Measurements from ENCODE around the gene PIK3CB.
A peak's percentile ranks its signal among the peaks of the same experiment; 100 is the strongest.

Gene PIK3CB

DNA sequence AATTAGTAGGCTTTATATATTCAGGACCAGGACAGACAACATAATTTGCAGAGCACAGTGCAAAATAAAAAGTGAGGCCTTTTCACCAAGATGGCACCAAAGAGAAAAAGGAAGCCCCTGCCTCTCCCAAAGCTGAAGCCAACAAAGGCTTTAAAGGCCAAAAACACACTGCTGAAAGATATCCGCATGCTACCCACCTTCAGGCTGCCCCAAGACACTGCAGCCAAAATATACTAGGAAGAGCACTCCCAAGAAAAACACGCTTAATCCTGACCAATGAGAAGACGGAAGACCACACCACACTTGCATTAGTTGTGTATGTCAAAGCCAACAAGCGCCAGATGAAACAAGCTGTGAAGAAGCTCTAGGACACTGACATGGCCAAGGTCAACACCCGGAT, 38.0 kb downstream of the PIK3CB start:
- POLR2A ChIA-PET: no interaction called here
- H3K27ac ChIP-seq (ENCODE audit: extremely low read depth, low read depth, low read length): no peak overlapping the region
- CTCF ChIA-PET: interaction anchor here (1.1 to 1.7 kb wide), 2 partner anchors 17 to 532 kb away, joined by 3 to 7 read pairs; no protein-coding TSS in a partner anchor

DNA sequence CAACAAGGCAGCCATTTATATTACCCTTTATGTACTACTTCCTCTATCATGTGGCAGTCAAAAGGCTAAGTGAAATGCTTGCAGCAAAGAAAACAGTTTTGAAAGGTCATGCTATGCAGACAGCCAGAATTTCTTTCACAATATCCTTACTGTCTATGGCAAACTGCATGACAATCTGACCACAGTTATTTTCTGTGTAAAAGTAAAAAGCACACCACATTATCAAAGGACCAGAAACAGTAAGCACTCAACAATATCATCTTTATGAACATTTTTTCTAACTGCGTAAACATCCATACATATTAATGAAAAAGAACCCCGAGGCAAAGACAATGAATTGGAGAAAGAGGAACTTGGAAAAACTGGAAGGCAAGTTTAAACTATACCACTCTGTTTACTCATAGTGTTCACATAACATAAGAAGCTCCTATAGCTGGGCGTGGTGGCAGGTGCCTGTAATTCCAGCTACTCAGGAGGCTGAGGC, 47.9 kb downstream of the PIK3CB start:
- H3K4me3 ChIP-seq (ENCODE audit: low read depth, low read length): no peak overlapping the region
- CTCF ChIA-PET: interaction anchor here (0.6 kb wide), 1 partner anchor 16 kb away, joined by 4 read pairs; no protein-coding TSS in a partner anchor
- POLR2A ChIA-PET: no interaction called here
- no peaks in the 10 kb centered on the region for H3K4me1 ChIP-seq (ENCODE audit: control insufficient read depth, insufficient read depth, low read length)
- no peak overlapping the region for H3K27ac ChIP-seq (ENCODE audit: extremely low read depth, low read depth, low read length)
- H3K36me3 ChIP-seq (ENCODE audit: control insufficient read depth in 2 of 2, insufficient read depth in 1 of 2, low read length in 2 of 2): no peaks in the 10 kb centered on the region
- no peaks in the 10 kb centered on the region for H3K9me3 ChIP-seq (ENCODE audit: control insufficient read depth, insufficient read depth, low read depth, low read length)
- TF ChIP-seq ZNF423 (tag by site-specific recombination; IDR thresholded peaks at IDR 0.05) (no peak), KLF1 (tag by site-specific recombination; IDR thresholded peaks at IDR 0.05) (no peak), ZNF354C (tag by site-specific recombination; IDR thresholded peaks at IDR 0.05; ENCODE audit: borderline replicate concordance, low read depth) (no peak), KLF7 (tag by site-specific recombination; IDR thresholded peaks at IDR 0.05; ENCODE audit: borderline replicate concordance) (no peak), ZNF174 (tag by site-specific recombination; IDR thresholded peaks at IDR 0.05) (no peak), FEZF1 (tag by site-specific recombination; IDR thresholded peaks at IDR 0.05) (peak; percentile 48)
- TF ChIP-seq, protein P1, sequence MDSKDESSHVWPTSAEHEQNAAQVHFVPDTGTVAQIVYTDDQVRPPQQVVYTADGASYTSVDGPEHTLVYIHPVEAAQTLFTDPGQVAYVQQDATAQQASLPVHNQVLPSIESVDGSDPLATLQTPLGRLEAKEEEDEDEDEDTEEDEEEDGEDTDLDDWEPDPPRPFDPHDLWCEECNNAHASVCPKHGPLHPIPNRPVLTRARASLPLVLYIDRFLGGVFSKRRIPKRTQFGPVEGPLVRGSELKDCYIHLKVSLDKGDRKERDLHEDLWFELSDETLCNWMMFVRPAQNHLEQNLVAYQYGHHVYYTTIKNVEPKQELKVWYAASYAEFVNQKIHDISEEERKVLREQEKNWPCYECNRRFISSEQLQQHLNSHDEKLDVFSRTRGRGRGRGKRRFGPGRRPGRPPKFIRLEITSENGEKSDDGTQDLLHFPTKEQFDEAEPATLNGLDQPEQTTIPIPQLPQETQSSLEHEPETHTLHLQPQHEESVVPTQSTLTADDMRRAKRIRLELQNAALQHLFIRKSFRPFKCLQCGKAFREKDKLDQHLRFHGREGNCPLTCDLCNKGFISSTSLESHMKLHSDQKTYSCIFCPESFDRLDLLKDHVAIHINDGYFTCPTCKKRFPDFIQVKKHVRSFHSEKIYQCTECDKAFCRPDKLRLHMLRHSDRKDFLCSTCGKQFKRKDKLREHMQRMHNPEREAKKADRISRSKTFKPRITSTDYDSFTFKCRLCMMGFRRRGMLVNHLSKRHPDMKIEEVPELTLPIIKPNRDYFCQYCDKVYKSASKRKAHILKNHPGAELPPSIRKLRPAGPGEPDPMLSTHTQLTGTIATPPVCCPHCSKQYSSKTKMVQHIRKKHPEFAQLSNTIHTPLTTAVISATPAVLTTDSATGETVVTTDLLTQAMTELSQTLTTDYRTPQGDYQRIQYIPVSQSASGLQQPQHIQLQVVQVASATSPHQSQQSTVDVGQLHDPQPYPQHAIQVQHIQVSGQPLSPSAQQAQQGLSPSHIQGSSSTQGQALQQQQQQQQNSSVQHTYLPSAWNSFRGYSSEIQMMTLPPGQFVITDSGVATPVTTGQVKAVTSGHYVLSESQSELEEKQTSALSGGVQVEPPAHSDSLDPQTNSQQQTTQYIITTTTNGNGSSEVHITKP (tag by site-specific recombination; IDR thresholded peaks at IDR 0.05): no peak
- TF ChIP-seq, protein P2, sequence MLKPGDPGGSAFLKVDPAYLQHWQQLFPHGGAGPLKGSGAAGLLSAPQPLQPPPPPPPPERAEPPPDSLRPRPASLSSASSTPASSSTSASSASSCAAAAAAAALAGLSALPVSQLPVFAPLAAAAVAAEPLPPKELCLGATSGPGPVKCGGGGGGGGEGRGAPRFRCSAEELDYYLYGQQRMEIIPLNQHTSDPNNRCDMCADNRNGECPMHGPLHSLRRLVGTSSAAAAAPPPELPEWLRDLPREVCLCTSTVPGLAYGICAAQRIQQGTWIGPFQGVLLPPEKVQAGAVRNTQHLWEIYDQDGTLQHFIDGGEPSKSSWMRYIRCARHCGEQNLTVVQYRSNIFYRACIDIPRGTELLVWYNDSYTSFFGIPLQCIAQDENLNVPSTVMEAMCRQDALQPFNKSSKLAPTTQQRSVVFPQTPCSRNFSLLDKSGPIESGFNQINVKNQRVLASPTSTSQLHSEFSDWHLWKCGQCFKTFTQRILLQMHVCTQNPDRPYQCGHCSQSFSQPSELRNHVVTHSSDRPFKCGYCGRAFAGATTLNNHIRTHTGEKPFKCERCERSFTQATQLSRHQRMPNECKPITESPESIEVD (tag by site-specific recombination; IDR thresholded peaks at IDR 0.05): peak; percentile 51; the same call in 1 of the 2 replicates

More for the DNA sequence above, 38.0 kb downstream of the PIK3CB start:
- H3K9me3 ChIP-seq (ENCODE audit: control insufficient read depth, insufficient read depth, low read depth, low read length): no peaks in the 10 kb centered on the region
- H3K4me1 ChIP-seq (ENCODE audit: control insufficient read depth, insufficient read depth, low read length): no peaks in the 10 kb centered on the region
- H3K4me3 ChIP-seq (ENCODE audit: low read depth, low read length): no peak overlapping the region
- TF ChIP-seq, protein P3, sequence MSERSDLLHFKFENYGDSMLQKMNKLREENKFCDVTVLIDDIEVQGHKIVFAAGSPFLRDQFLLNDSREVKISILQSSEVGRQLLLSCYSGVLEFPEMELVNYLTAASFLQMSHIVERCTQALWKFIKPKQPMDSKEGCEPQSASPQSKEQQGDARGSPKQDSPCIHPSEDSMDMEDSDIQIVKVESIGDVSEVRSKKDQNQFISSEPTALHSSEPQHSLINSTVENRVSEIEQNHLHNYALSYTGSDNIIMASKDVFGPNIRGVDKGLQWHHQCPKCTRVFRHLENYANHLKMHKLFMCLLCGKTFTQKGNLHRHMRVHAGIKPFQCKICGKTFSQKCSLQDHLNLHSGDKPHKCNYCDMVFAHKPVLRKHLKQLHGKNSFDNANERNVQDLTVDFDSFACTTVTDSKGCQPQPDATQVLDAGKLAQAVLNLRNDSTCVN (tag by site-specific recombination; optimal IDR thresholded peaks at IDR 0.05): no peak
- TF ChIP-seq GLIS1 (tag by site-specific recombination; IDR thresholded peaks at IDR 0.05) (no peak), ZBTB1 (tag by site-specific recombination; IDR thresholded peaks at IDR 0.05) (no peak), MZF1 (tag by site-specific recombination; IDR thresholded peaks at IDR 0.05; ENCODE audit: borderline replicate concordance) (no peak), SP3 (tag by site-specific recombination; IDR thresholded peaks at IDR 0.05) (no peak), YY2 (tag by site-specific recombination; IDR thresholded peaks at IDR 0.05) (no peak)
- TF ChIP-seq, protein P4, sequence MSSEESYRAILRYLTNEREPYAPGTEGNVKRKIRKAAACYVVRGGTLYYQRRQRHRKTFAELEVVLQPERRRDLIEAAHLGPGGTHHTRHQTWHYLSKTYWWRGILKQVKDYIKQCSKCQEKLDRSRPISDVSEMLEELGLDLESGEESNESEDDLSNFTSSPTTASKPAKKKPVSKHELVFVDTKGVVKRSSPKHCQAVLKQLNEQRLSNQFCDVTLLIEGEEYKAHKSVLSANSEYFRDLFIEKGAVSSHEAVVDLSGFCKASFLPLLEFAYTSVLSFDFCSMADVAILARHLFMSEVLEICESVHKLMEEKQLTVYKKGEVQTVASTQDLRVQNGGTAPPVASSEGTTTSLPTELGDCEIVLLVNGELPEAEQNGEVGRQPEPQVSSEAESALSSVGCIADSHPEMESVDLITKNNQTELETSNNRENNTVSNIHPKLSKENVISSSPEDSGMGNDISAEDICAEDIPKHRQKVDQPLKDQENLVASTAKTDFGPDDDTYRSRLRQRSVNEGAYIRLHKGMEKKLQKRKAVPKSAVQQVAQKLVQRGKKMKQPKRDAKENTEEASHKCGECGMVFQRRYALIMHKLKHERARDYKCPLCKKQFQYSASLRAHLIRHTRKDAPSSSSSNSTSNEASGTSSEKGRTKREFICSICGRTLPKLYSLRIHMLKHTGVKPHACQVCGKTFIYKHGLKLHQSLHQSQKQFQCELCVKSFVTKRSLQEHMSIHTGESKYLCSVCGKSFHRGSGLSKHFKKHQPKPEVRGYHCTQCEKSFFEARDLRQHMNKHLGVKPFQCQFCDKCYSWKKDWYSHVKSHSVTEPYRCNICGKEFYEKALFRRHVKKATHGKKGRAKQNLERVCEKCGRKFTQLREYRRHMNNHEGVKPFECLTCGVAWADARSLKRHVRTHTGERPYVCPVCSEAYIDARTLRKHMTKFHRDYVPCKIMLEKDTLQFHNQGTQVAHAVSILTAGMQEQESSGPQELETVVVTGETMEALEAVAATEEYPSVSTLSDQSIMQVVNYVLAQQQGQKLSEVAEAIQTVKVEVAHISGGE (tag by site-specific recombination; conservative IDR thresholded peaks at IDR 0.05; ENCODE audit: low read depth): no peak
- TF ChIP-seq, protein P5, sequence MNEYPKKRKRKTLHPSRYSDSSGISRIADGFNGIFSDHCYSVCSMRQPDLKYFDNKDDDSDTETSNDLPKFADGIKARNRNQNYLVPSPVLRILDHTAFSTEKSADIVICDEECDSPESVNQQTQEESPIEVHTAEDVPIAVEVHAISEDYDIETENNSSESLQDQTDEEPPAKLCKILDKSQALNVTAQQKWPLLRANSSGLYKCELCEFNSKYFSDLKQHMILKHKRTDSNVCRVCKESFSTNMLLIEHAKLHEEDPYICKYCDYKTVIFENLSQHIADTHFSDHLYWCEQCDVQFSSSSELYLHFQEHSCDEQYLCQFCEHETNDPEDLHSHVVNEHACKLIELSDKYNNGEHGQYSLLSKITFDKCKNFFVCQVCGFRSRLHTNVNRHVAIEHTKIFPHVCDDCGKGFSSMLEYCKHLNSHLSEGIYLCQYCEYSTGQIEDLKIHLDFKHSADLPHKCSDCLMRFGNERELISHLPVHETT (tag by site-specific recombination; IDR thresholded peaks at IDR 0.05): no peak
- TF ChIP-seq, protein P6, sequence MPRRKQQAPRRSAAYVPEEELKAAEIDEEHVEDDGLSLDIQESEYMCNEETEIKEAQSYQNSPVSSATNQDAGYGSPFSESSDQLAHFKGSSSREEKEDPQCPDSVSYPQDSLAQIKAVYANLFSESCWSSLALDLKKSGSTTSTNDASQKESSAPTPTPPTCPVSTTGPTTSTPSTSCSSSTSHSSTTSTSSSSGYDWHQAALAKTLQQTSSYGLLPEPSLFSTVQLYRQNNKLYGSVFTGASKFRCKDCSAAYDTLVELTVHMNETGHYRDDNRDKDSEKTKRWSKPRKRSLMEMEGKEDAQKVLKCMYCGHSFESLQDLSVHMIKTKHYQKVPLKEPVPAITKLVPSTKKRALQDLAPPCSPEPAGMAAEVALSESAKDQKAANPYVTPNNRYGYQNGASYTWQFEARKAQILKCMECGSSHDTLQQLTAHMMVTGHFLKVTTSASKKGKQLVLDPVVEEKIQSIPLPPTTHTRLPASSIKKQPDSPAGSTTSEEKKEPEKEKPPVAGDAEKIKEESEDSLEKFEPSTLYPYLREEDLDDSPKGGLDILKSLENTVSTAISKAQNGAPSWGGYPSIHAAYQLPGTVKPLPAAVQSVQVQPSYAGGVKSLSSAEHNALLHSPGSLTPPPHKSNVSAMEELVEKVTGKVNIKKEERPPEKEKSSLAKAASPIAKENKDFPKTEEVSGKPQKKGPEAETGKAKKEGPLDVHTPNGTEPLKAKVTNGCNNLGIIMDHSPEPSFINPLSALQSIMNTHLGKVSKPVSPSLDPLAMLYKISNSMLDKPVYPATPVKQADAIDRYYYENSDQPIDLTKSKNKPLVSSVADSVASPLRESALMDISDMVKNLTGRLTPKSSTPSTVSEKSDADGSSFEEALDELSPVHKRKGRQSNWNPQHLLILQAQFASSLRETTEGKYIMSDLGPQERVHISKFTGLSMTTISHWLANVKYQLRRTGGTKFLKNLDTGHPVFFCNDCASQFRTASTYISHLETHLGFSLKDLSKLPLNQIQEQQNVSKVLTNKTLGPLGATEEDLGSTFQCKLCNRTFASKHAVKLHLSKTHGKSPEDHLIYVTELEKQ (tag by site-specific recombination; IDR thresholded peaks at IDR 0.05; ENCODE audit: borderline replicate concordance): no peak
- H3K36me3 ChIP-seq (ENCODE audit: control insufficient read depth in 2 of 2, insufficient read depth in 1 of 2, low read length in 2 of 2): peaks cover 0 to 4% of the 10 kb centered on the region in 2 experiments; a peak in 2 of 3 replicates

All from HEK293 (cell line).